GM13976 (cell line): ENCODE measurements around the gene AP3B1.

Experiments used
- DNase-seq: peaks from one replicate; pipeline ENCODE4 v3.0.0; 2012; ENCODE audit warnings: low spot score
- CTCF ChIP-seq: IDR thresholded peaks from 2 replicates; pipeline ENCODE4 v1.5.1; 2012; ENCODE audit warnings: borderline replicate concordance, mild to moderate bottlenecking; ENCODE audit not compliant: insufficient read depth; ENCODE audit errors: extremely low read depth, missing control alignments, control extremely low read depth
- in situ Hi-C: fragments of 300-500 bp; cut with MboI; formaldehyde crosslinking; loops from one replicate; pipeline ENCODE4 v1.12.0; 2022; ENCODE audit warnings: low sequenced_read_pairs, mixed read lengths, inconsistent platforms; ENCODE audit not compliant: unreplicated experiment

The AP3B1 gene

GRCh38 chr5:78283802-78284201 lies 10.7 kb downstream of the AP3B1 start:
- in situ Hi-C loops: no loop called here

GRCh38 chr5:78283105-78283504 lies 11.4 kb downstream of the AP3B1 start:
- no peak for TF ChIP-seq CTCF
- in situ Hi-C loops: no loop called here
- no peak for DNase-seq

More at GRCh38 chr5:78283802-78284201, 10.7 kb downstream of the AP3B1 start:
- no peak for DNase-seq
- no peak for TF ChIP-seq CTCF

GRCh38 chr5:78280261-78280660 lies 14.2 kb downstream of the AP3B1 start:
- in situ Hi-C loops: no loop called here
- no peak for DNase-seq
- no peak for TF ChIP-seq CTCF

- TF ChIP-seq CTCF: no peak
- in situ Hi-C loops: no loop called here
- DNase-seq: no peak
These were observed 15.3 kb downstream of the AP3B1 start for GRCh38 chr5:78279194-78279593.

- no peak for TF ChIP-seq CTCF
- in situ Hi-C loops: no loop called here
- no peak for DNase-seq
These were observed 16.8 kb downstream of the AP3B1 start for GRCh38 chr5:78277715-78278114.

- DNase-seq: no peak
- in situ Hi-C loops: no loop called here
- no peak for TF ChIP-seq CTCF
These were observed 18.4 kb downstream of the AP3B1 start for GRCh38 chr5:78275998-78276543.
